UCSD-AML1 (cell line): ENCODE results near the gene RHOA.
A peak's percentile ranks its signal among the peaks of the same experiment; 100 is the strongest.
"Not testable (repeated sequence)": the region's sequence is repeated elsewhere in the genome, so short reads cannot be mapped to it uniquely, and the experiment has no call there.

Experiments used
- DNase-seq: peaks from one replicate; lab custom pipeline; 2025; ENCODE audit not compliant: unreplicated experiment; lab: John Stamatoyannopoulos, UW

Gene RHOA

GRCh38 chr3:49412632-49413337 is 1.0 kb upstream of the RHOA start:
- no peak for DNase-seq

- DNase-seq: peak; percentile 67
These were observed 225 bp downstream of the RHOA start for GRCh38 chr3:49411535-49411967.

GRCh38 chr3:49410846-49411534 is 786 bp downstream of the RHOA start:
- no peak for DNase-seq

GRCh38 chr3:49410066-49410845 is 1.5 kb downstream of the RHOA start:
- no peak for DNase-seq

GRCh38 chr3:49406571-49407565 is 4.9 kb downstream of the RHOA start:
- no peak for DNase-seq

- DNase-seq: not testable (repeated sequence)
These were observed 6.2 kb downstream of the RHOA start for GRCh38 chr3:49405570-49405969.

GRCh38 chr3:49403891-49404290 is 7.9 kb downstream of the RHOA start:
- DNase-seq: no peak

- no peak for DNase-seq
These were observed 10.0 kb downstream of the RHOA start for GRCh38 chr3:49401766-49402165.

GRCh38 chr3:49399461-49399860 is 12.3 kb downstream of the RHOA start:
- no peak for DNase-seq

GRCh38 chr3:49397470-49397869 is 14.3 kb downstream of the RHOA start:
- no peak for DNase-seq

- not testable (repeated sequence) for DNase-seq
These were observed 20.5 kb downstream of the RHOA start for GRCh38 chr3:49391310-49391709.

GRCh38 chr3:49389297-49389696 is 22.5 kb downstream of the RHOA start:
- no peak for DNase-seq

GRCh38 chr3:49388289-49388820 is 23.4 kb downstream of the RHOA start:
- DNase-seq: no peak

GRCh38 chr3:49387721-49388120 is 24.1 kb downstream of the RHOA start:
- no peak for DNase-seq

- DNase-seq: no peak
These were observed 25.6 kb downstream of the RHOA start for GRCh38 chr3:49386056-49386756.

- DNase-seq: no peak
These were observed 26.2 kb downstream of the RHOA start for GRCh38 chr3:49385617-49386016.

- DNase-seq: no peak
These were observed 28.4 kb downstream of the RHOA start for GRCh38 chr3:49383387-49383786.

- no peak for DNase-seq
These were observed 33.4 kb downstream of the RHOA start for GRCh38 chr3:49378249-49378895.

- no peak for DNase-seq
These were observed 34.3 kb downstream of the RHOA start for GRCh38 chr3:49377483-49377882.
